ENCODE data around the gene GPD2. TPM values are rescaled to one million over a fixed set of nuclear protein-coding genes. Genes with fewer than 3 reads are reported as not detected.

The GPD2 gene
- 37.4 and 62.5 TPM in 2 replicates for total RNA-seq (2022)
- Bru-seq, nascent RNA = percentile 70 among the genes with signal in this experiment
- BruChase-seq, experiment 1, labeled RNA remaining after a 6-hour chase = percentile 68 among the genes with signal in this experiment
- BruChase-seq, experiment 2, labeled RNA remaining after a 2-hour chase = percentile 62 among the genes with signal in this experiment
- long read RNA-seq, full-length matches to known transcripts = 14 of 20 reads
- long read RNA-seq, partial matches to known transcripts = 2 of 20 reads
- long read RNA-seq, other reads (novel, unspliced or antisense) = 4 of 20 reads

- H3K27me3 Mint-ChIP-seq (ENCODE audit: insufficient read depth, unreplicated experiment) = no peaks in the 10 kb centered on the region
- H3K9me3 Mint-ChIP-seq (ENCODE audit: unreplicated experiment) = no peaks in the 10 kb centered on the region
- intact Hi-C loops (cut with micrococcal nuclease) = loop anchor here (1.0 to 2.0 kb wide), 4 partner anchors 35 to 153 kb away; no protein-coding TSS in a partner anchor
- peak; percentile 93 for DNase-seq (ENCODE audit: unreplicated experiment)
- ChIA-PET CTCF (interaction anchor here (0.6 to 3.2 kb wide), 7 partner anchors 89 to 211 kb away, joined by 3 to 28 read pairs (median 4); no protein-coding TSS in a partner anchor), POLR2A (interaction anchor here (0.7 to 5.3 kb wide), 13 partner anchors 16 to 738 kb away, joined by 3 to 90 read pairs (median 4); partner anchors contain the start of gene NR4A2)
- H3K4me1 Mint-ChIP-seq (ENCODE audit: insufficient read depth, unreplicated experiment) = peaks cover 29% of the 10 kb centered on the region
- peak within 1 kb of the TSS; percentile 77 for H3K27ac Mint-ChIP-seq (ENCODE audit: low read depth, unreplicated experiment)
- TF ChIP-seq, protein P1, sequence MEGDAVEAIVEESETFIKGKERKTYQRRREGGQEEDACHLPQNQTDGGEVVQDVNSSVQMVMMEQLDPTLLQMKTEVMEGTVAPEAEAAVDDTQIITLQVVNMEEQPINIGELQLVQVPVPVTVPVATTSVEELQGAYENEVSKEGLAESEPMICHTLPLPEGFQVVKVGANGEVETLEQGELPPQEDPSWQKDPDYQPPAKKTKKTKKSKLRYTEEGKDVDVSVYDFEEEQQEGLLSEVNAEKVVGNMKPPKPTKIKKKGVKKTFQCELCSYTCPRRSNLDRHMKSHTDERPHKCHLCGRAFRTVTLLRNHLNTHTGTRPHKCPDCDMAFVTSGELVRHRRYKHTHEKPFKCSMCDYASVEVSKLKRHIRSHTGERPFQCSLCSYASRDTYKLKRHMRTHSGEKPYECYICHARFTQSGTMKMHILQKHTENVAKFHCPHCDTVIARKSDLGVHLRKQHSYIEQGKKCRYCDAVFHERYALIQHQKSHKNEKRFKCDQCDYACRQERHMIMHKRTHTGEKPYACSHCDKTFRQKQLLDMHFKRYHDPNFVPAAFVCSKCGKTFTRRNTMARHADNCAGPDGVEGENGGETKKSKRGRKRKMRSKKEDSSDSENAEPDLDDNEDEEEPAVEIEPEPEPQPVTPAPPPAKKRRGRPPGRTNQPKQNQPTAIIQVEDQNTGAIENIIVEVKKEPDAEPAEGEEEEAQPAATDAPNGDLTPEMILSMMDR (IDR thresholded peaks at IDR 0.05; ENCODE audit: unreplicated experiment) = no peak
- H3K4me3 Mint-ChIP-seq (ENCODE audit: unreplicated experiment) = peak within 1 kb of the TSS; percentile 88
- H3K36me3 Mint-ChIP-seq (ENCODE audit: insufficient read depth, unreplicated experiment) = peaks cover under 1% of the 10 kb centered on the region
- BruUV-seq (replicated peaks) = TSS peak; percentile 75
Measured at GRCh38 chr2:156435718-156436496, at the start of gene GPD2. GPD2 (plus strand) TSS chr2:156436379; CDS start chr2:156476106, 39,727 bp downstream.

- POLR2A ChIA-PET = interaction anchor here (1.4 kb wide), 1 partner anchor 53 kb away, joined by 3 read pairs; no protein-coding TSS in a partner anchor
- no peaks in the 10 kb centered on the region for H3K9me3 Mint-ChIP-seq (ENCODE audit: unreplicated experiment)
- H3K27ac Mint-ChIP-seq (ENCODE audit: low read depth, unreplicated experiment) = no peak overlapping the region
- intact Hi-C loops (cut with micrococcal nuclease) = no loop called here
- H3K4me1 Mint-ChIP-seq (ENCODE audit: insufficient read depth, unreplicated experiment) = peaks cover 8% of the 10 kb centered on the region
- BruUV-seq (replicated peaks) = no TSS peak
- TF ChIP-seq, protein P1 (IDR thresholded peaks at IDR 0.05; ENCODE audit: unreplicated experiment) = no peak
- DNase-seq (ENCODE audit: unreplicated experiment) = no peak
- H3K27me3 Mint-ChIP-seq (ENCODE audit: insufficient read depth, unreplicated experiment) = no peaks in the 10 kb centered on the region
- no peak overlapping the region for H3K4me3 Mint-ChIP-seq (ENCODE audit: unreplicated experiment)
- CTCF ChIA-PET = interaction anchor here (1.4 kb wide), 1 partner anchor 59 kb away, joined by 5 read pairs; no protein-coding TSS in a partner anchor
- H3K36me3 Mint-ChIP-seq (ENCODE audit: insufficient read depth, unreplicated experiment) = no peaks in the 10 kb centered on the region
Measured at GRCh38 chr2:156394033-156394741, 42.0 kb upstream of the GPD2 start.

DNA sequence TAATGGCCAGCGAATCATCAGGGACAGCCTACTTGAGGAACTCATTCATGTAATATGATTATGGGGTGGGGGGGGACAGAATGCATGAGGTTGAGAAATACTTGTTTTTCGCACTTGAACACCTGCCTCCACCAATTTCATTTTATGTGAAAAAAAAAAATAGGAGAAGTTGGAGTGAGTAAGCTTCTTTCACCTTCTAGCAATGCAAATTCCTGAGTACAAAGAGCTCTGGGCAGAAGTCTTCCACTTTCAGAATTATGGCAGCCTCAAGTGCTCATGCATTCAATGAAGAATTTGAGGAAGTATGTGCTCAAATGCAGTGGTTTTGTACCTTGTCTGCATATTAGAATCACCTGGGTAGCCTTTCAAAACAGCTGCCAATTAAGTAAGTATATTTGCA lies 40.1 kb upstream of the GPD2 start:
- Mint-ChIP-seq H3K9me3 (ENCODE audit: unreplicated experiment) (no peaks in the 10 kb centered on the region), H3K36me3 (ENCODE audit: insufficient read depth, unreplicated experiment) (peaks cover 11% of the 10 kb centered on the region), H3K27ac (ENCODE audit: low read depth, unreplicated experiment) (no peak overlapping the region), H3K4me1 (ENCODE audit: insufficient read depth, unreplicated experiment) (peaks cover 17% of the 10 kb centered on the region), H3K27me3 (ENCODE audit: insufficient read depth, unreplicated experiment) (no peaks in the 10 kb centered on the region), H3K4me3 (ENCODE audit: unreplicated experiment) (no peak overlapping the region)
- TF ChIP-seq, protein P1 (IDR thresholded peaks at IDR 0.05; ENCODE audit: unreplicated experiment) = no peak
- ChIA-PET POLR2A (interaction anchor here (5.7 kb wide), 1 partner anchor 54 kb away, joined by 73 read pairs; no protein-coding TSS in a partner anchor), CTCF (interaction anchor here (0.7 kb wide), 2 partner anchors 716 to 878 kb away, joined by 3 to 4 read pairs; no protein-coding TSS in a partner anchor)
- peak; percentile 11 for DNase-seq (ENCODE audit: unreplicated experiment)
- intact Hi-C loops (cut with micrococcal nuclease) = no loop called here
- BruUV-seq (replicated peaks) = no TSS peak
